SK-N-SH (cell line): Measurements from ENCODE around the gene LCNL1. TPM values are rescaled to one million over a fixed set of nuclear protein-coding genes. Genes with fewer than 3 reads are reported as not detected.

Experiments used
- CTCF ChIA-PET: fragments of 300-600, 350-600 bp; formaldehyde crosslinking; extraction: SDS; loops from one replicate; lab custom pipeline; 2021; lab: Yijun Ruan, JAX
- POLR2A ChIA-PET: fragments of 350-600 bp; sonication (Branson Sonifier 250); formaldehyde crosslinking; extraction: SDS; loops from one replicate; lab custom pipeline; 2020; ENCODE audit warnings: antibody characterized with exemption, inconsistent platforms; lab: Yijun Ruan, JAX
- DNase-seq: peaks from one replicate; pipeline ENCODE4 v3.0.0; 2012
- H2AFZ ChIP-seq: fragments of 200-600 bp; sonication (generic); 2 replicates; pipeline ENCODE4 v1.8.1; 2016; ENCODE audit warnings: antibody characterized with exemption, mild to moderate bottlenecking, low read depth
- H3F3A ChIP-seq: fragments of 200-600 bp; sonication (generic); replicated peaks from 2 replicates; pipeline ENCODE3; 2016; ENCODE audit warnings: antibody characterized with exemption, mild to moderate bottlenecking; ENCODE audit not compliant: insufficient read depth
- H3K27ac ChIP-seq, 2 experiments: fragments of 200-500 bp in 1 of 2; fragments of 200-600 bp in 1 of 2; sonication (Bioruptor generic) in 1 of 2; sonication (generic), shearing (Covaris generic) in 1 of 2; 2 replicates each; pipeline versions ENCODE4 v1.5.1 to v1.6.1; 2014 to 2016; ENCODE audit warnings: low read depth in 2 of 2, inconsistent platforms in 1 of 2, low read length in 1 of 2, mild to moderate bottlenecking in 1 of 2, mixed read lengths in 1 of 2
- H3K27me3 ChIP-seq: fragments of 200-600 bp; sonication (generic), shearing (Covaris generic); 2 replicates; pipeline ENCODE4 v1.6.1; 2016; ENCODE audit warnings: mixed run types; ENCODE audit not compliant: insufficient read depth
- H3K36me3 ChIP-seq, 2 experiments: fragments of 200-500 bp in 1 of 2; fragments of 200-600 bp in 1 of 2; sonication (Bioruptor generic) in 1 of 2; sonication (generic) in 1 of 2; replicated peaks in 1 of 2; 2 replicates each; pipeline versions ENCODE3 to v1.5.1; 2014 to 2016; ENCODE audit warnings: low read length in 1 of 2, mild to moderate bottlenecking in 1 of 2; ENCODE audit not compliant: insufficient read depth in 2 of 2, control insufficient read depth in 1 of 2
- H3K4me1 ChIP-seq, 2 experiments: fragments of 200-500 bp in 1 of 2; fragments of 200-600 bp in 1 of 2; sonication (Bioruptor generic) in 1 of 2; sonication (generic), shearing (Covaris generic) in 1 of 2; 2 replicates each; pipeline versions ENCODE4 v1.5.1 to v1.6.1; 2014 to 2016; ENCODE audit warnings: low read depth in 1 of 2, low read length in 1 of 2, mixed run types in 1 of 2; ENCODE audit not compliant: insufficient read depth in 2 of 2, control insufficient read depth in 1 of 2
- H3K4me2 ChIP-seq: fragments of 200-600 bp; sonication (generic), shearing (Covaris generic); 2 replicates; pipeline ENCODE4 v1.6.1; 2017; ENCODE audit warnings: mixed run types
- H3K4me3 ChIP-seq, 2 experiments: fragments of 200-500 bp in 1 of 2; fragments of 200-600 bp in 1 of 2; sonication (Bioruptor generic) in 1 of 2; sonication (generic), shearing (Covaris generic) in 1 of 2; 2 replicates each; pipeline versions ENCODE4 v1.5.1 to v1.8.1; 2014 to 2016; ENCODE audit warnings: low read depth in 2 of 2, inconsistent platforms in 1 of 2, low read length in 1 of 2, mild to moderate bottlenecking in 1 of 2, mixed read lengths in 1 of 2, moderate library complexity in 1 of 2
- H3K79me2 ChIP-seq: fragments of 200-600 bp; sonication (generic); 2 replicates; pipeline ENCODE4 v1.8.1; 2017; ENCODE audit warnings: mild to moderate bottlenecking; ENCODE audit not compliant: insufficient read depth
- H3K9ac ChIP-seq: fragments of 200-600 bp; sonication (generic); 2 replicates; pipeline ENCODE4 v1.6.1; 2017; ENCODE audit warnings: mixed run types
- H3K9me2 ChIP-seq: fragments of 200-600 bp; sonication (generic); 2 replicates; pipeline ENCODE4 v1.6.1; 2017; ENCODE audit warnings: mixed run types
- H3K9me3 ChIP-seq: fragments of 200-600 bp; sonication (generic); 2 replicates; pipeline ENCODE4 v1.6.1; 2017; ENCODE audit warnings: mixed run types, mild to moderate bottlenecking, moderate library complexity
- H4K20me1 ChIP-seq: fragments of 200-600 bp; sonication (generic); 2 replicates; pipeline ENCODE4 v1.6.1; 2017; ENCODE audit warnings: mild to moderate bottlenecking, mixed run types; ENCODE audit not compliant: insufficient read depth
- ELF1 ChIP-seq: IDR thresholded peaks from 2 replicates; pipeline ENCODE4 v1.4.0; 2012
- EZH2phosphoT487 ChIP-seq: fragments of 200-600 bp; sonication (generic); IDR thresholded peaks from 2 replicates; pipeline ENCODE4 v1.6.1; 2017; ENCODE audit warnings: low read depth, mixed run types, mild to moderate bottlenecking, antibody characterized with exemption, moderate library complexity, borderline replicate concordance
- FOXM1 ChIP-seq: IDR thresholded peaks from 2 replicates; pipeline ENCODE4 v1.4.0; 2012; ENCODE audit warnings: low read depth, mild to moderate bottlenecking
- NFIC ChIP-seq: IDR thresholded peaks from 2 replicates; pipeline ENCODE4 v1.4.0; 2012; ENCODE audit warnings: borderline replicate concordance
- PBX3 ChIP-seq: IDR thresholded peaks from 2 replicates; pipeline ENCODE4; 2012
- RCOR1 ChIP-seq: fragments of 150-350 bp; IDR thresholded peaks from 2 replicates; pipeline ENCODE4 v1.6.1; 2017; ENCODE audit warnings: antibody characterized with exemption, low read length
- RFX5 ChIP-seq: IDR thresholded peaks from 2 replicates; pipeline ENCODE4 v1.6.1; 2012; ENCODE audit warnings: mild to moderate bottlenecking, improper control_type of control experiment, low read length
- RXRA ChIP-seq: IDR thresholded peaks from 2 replicates; pipeline ENCODE4 v1.4.0; 2012; ENCODE audit warnings: low read depth, mild to moderate bottlenecking, borderline replicate concordance
- SIN3A ChIP-seq: IDR thresholded peaks from 2 replicates; pipeline ENCODE4 v1.6.1; 2012; ENCODE audit warnings: low read depth, mild to moderate bottlenecking, low read length, moderate library complexity, borderline replicate concordance
- TAF1 ChIP-seq: IDR thresholded peaks from 2 replicates; pipeline ENCODE4 v1.6.1; 2012; ENCODE audit warnings: low read depth, mild to moderate bottlenecking, low read length, moderate library complexity, borderline replicate concordance
- TCF12 ChIP-seq: IDR thresholded peaks from 2 replicates; pipeline ENCODE4 v1.4.0; 2012
- TEAD4 ChIP-seq: IDR thresholded peaks from 2 replicates; pipeline ENCODE4 v1.4.0; 2012; ENCODE audit warnings: mild to moderate bottlenecking, borderline replicate concordance; ENCODE audit not compliant: insufficient read depth
- WGBS: methylation state at CpG from one replicate; pipeline ENCODE4 v1.1.6; 2017; ENCODE audit warnings: low lambda C conversion rate; 5-methylcytosine and 5-hydroxymethylcytosine counted together
- polyA plus RNA-seq, 3 experiments: library from polyadenylated mRNA; depleted of rRNA; stranded (reverse); fragments of >200 nt; gene quantifications; 2 replicates each; pipeline ENCODE4 v1.2.3, GENCODE V29; 2012
- TF ChIP-seq, protein P1 (sequence below): fragments of 150-350 bp; IDR thresholded peaks from 2 replicates; pipeline ENCODE4 v1.6.1; 2016; ENCODE audit warnings: mild to moderate bottlenecking, low read depth, low read length
- TF ChIP-seq, protein P2 (sequence below): fragments of 200-600 bp; sonication (generic); IDR thresholded peaks from 2 replicates; pipeline ENCODE4 v1.6.1; 2017; ENCODE audit warnings: antibody characterized with exemption, mild to moderate bottlenecking, moderate library complexity

Gene LCNL1
- polyA plus RNA-seq, 1 of the 3 experiments (the other 2 are of a cell fraction) = not detected

DNA sequence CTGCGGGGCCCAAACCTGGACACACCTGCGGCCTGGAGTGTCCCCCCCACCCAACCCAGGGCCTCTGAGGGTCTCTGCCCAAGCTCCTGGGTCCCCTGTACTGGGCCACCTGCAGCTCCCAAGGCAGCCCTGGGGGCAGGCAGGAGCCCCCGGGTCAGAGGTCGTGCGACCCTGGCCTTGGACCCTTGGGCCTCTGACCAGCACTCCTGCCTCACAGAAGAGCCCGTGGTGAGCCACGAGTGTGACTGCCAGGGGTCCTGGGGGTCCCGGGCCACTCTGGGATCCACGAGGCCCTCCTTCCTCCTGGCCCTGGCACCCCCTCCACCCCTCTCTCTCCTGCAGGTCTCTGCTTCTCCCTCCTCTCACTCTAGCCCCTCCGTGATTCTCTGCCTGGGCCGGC, 10.5 kb upstream of the LCNL1 start:
- Histone ChIP-seq H3K9me3 (no peaks in the 10 kb centered on the region), H3K9ac (no peak overlapping the region), H3K36me3 (no peaks in the 10 kb centered on the region), H3K4me3 (no peak overlapping the region), H3K27ac (no peak overlapping the region), H3F3A (no peaks in the 10 kb centered on the region), H3K79me2 (no peaks in the 10 kb centered on the region), H3K9me2 (no peaks in the 10 kb centered on the region), H3K4me1 (peaks cover 0 to 19% of the 10 kb centered on the region in 2 experiments; a peak in 1 of 4 replicates), H2AFZ (no peak overlapping the region), H3K27me3 (no peaks in the 10 kb centered on the region), H3K4me2 (no peak overlapping the region), H4K20me1 (no peaks in the 10 kb centered on the region)
- DNase-seq = no peak
- CTCF ChIA-PET = interaction anchor here (0.9 kb wide), 1 partner anchor 57 kb away, joined by 3 read pairs; no protein-coding TSS in a partner anchor
- 93% methylated on average over 2 of the region's 11 CpGs for WGBS
- POLR2A ChIA-PET = no interaction called here
- TF ChIP-seq EZH2phosphoT487 (no peak), RCOR1 (no peak), TEAD4 (no peak), RFX5 (no peak), FOXM1 (no peak), NFIC (no peak), PBX3 (no peak), SIN3A (no peak), TAF1 (no peak), RXRA (no peak), TCF12 (no peak), ELF1 (no peak)
- TF ChIP-seq, protein P1, sequence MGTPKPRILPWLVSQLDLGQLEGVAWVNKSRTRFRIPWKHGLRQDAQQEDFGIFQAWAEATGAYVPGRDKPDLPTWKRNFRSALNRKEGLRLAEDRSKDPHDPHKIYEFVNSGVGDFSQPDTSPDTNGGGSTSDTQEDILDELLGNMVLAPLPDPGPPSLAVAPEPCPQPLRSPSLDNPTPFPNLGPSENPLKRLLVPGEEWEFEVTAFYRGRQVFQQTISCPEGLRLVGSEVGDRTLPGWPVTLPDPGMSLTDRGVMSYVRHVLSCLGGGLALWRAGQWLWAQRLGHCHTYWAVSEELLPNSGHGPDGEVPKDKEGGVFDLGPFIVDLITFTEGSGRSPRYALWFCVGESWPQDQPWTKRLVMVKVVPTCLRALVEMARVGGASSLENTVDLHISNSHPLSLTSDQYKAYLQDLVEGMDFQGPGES = no peak
- TF ChIP-seq, protein P2, sequence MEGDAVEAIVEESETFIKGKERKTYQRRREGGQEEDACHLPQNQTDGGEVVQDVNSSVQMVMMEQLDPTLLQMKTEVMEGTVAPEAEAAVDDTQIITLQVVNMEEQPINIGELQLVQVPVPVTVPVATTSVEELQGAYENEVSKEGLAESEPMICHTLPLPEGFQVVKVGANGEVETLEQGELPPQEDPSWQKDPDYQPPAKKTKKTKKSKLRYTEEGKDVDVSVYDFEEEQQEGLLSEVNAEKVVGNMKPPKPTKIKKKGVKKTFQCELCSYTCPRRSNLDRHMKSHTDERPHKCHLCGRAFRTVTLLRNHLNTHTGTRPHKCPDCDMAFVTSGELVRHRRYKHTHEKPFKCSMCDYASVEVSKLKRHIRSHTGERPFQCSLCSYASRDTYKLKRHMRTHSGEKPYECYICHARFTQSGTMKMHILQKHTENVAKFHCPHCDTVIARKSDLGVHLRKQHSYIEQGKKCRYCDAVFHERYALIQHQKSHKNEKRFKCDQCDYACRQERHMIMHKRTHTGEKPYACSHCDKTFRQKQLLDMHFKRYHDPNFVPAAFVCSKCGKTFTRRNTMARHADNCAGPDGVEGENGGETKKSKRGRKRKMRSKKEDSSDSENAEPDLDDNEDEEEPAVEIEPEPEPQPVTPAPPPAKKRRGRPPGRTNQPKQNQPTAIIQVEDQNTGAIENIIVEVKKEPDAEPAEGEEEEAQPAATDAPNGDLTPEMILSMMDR = no peak

DNA sequence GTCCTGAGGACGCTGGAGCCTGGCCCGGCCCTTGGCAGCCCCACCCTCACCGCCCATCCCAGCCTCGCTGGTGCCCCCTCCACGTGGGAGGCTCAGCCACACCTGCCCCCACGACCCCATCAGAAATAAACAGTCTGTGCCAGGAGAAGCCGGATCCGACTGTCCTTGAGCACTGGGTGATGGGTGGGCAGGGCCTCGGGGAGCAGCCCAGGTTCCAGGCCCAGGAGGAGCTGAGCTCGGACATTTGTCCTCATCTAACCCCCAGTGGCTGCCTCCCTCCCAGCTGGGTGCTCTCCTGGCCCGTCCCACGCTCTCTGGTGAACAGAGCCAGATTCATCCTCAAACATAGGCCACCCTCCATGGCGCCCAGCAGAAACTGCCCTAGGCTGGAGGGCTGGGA, 10.1 kb upstream of the LCNL1 start:
- no peaks in the 10 kb centered on the region for H3K36me3 ChIP-seq
- H3K27me3 ChIP-seq = no peaks in the 10 kb centered on the region
- H3K9me3 ChIP-seq = no peaks in the 10 kb centered on the region
- H3F3A ChIP-seq = no peaks in the 10 kb centered on the region
- no peak overlapping the region for H2AFZ ChIP-seq
- H3K4me1 ChIP-seq = peaks cover 0 to 23% of the 10 kb centered on the region in 2 experiments; a peak in 1 of 4 replicates
- ChIA-PET POLR2A (interaction anchor here (1.5 kb wide), 1 partner anchor 22 kb away, joined by 4 read pairs; no protein-coding TSS in a partner anchor), CTCF (interaction anchor here (0.7 to 4.4 kb wide), 3 partner anchors 25 to 63 kb away, joined by 3 to 24 read pairs (median 3); no protein-coding TSS in a partner anchor)
- H3K9ac ChIP-seq = no peak overlapping the region
- no peak for DNase-seq
- H3K9me2 ChIP-seq = no peaks in the 10 kb centered on the region
- no peak for TF ChIP-seq RFX5
- H3K27ac ChIP-seq = no peak overlapping the region
- WGBS = 45% methylated on average over 12 of the region's 13 CpGs
- H3K79me2 ChIP-seq = no peaks in the 10 kb centered on the region
- no peaks in the 10 kb centered on the region for H4K20me1 ChIP-seq
- H3K4me2 ChIP-seq = no peak overlapping the region
- no peak overlapping the region for H3K4me3 ChIP-seq
